DND-41 (cell line): ENCODE measurements around the gene KCNQ5.

Experiments
- CTCF ChIP-seq: IDR thresholded peaks from 2 replicates; pipeline ENCODE4 v1.5.1; 2012; ENCODE audit warnings: borderline replicate concordance, low read length, moderate library complexity, mild to moderate bottlenecking; ENCODE audit not compliant: poor library complexity, severe bottlenecking; ENCODE audit errors: extremely low read depth
- EZH2 ChIP-seq: IDR thresholded peaks from 3 replicates; pipeline ENCODE4 v1.6.1; 2012; ENCODE audit warnings: borderline replicate concordance, low read depth, mild to moderate bottlenecking, moderate library complexity, low read length, inconsistent platforms; ENCODE audit not compliant: severe bottlenecking

DNA sequence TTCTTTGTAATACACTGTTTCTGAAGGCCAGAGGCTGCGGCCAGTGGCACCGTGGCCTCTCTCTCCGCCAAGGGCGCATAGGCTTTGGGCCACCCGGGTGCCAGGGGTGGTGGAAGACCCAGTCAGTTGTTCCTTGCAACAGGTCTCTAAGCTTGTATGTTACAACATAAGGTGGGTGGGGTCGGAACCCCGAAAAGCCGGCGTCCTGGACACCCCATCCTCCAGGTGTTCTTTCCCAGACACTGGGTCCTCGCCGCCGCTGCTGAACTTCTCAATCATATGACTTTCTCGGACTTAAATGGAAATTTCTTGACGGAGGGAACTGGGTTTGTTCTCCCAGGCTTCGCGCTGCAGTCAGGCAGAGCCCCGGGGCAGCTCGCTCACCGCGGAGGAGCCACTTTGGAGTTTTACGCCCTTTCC is 983 bp upstream of the KCNQ5 start:
- TF ChIP-seq CTCF (no peak), EZH2 (no peak)
